Natural killer cell (primary cell): Measurements from ENCODE around the gene PHIP. TPM values are rescaled to one million over a fixed set of nuclear protein-coding genes. Genes with fewer than 3 reads are reported as not detected.

Experiments used
- ATAC-seq, 3 donors: fragments of 150-1000 bp in 2 of 3; fragments of 200-7000 bp in 1 of 3; cut with Tn5 transposase; 1 replicate in 1 of 3; 2 replicates in 2 of 3; pipeline ENCODE4 v1.10.0; 2021; ENCODE audit warnings: mild to moderate bottlenecking in 2 of 3, moderate library complexity in 2 of 3
- DNase-seq, 2 donors: peaks; one replicate each; pipeline versions ENCODE4 v3.0.0 to v3.0.0-alpha.2; 2013 to 2021; ENCODE audit warnings: mixed read lengths in 1 of 2
- H3K27ac ChIP-seq: one replicate; pipeline ENCODE4 v1.5.1; 2013; ENCODE audit warnings: mild to moderate bottlenecking, low read length
- H3K27me3 ChIP-seq: one replicate; pipeline ENCODE4 v1.6.1; 2013; ENCODE audit warnings: low read length; ENCODE audit not compliant: control insufficient read depth, insufficient read depth
- H3K36me3 ChIP-seq: one replicate; pipeline ENCODE4 v1.6.1; 2013; ENCODE audit warnings: low read length; ENCODE audit not compliant: control insufficient read depth, insufficient read depth
- H3K4me1 ChIP-seq: one replicate; pipeline ENCODE4 v1.6.1; 2013; ENCODE audit warnings: low read length; ENCODE audit not compliant: control insufficient read depth, insufficient read depth
- H3K4me3 ChIP-seq: one replicate; pipeline ENCODE4 v1.5.1; 2013; ENCODE audit warnings: low read length
- H3K9me3 ChIP-seq: one replicate; pipeline ENCODE4 v1.6.1; 2013; ENCODE audit warnings: low read length; ENCODE audit not compliant: control insufficient read depth, insufficient read depth
- H3K27ac Mint-ChIP-seq, 2 donors: one replicate each; pipeline ENCODE4 v1.8.0; 2022; ENCODE audit warnings: mild to moderate bottlenecking in 2 of 2, mixed read lengths in 2 of 2, moderate library complexity in 1 of 2
- H3K27me3 Mint-ChIP-seq, 2 donors: one replicate each; pipeline ENCODE4 v1.8.0; 2022; ENCODE audit warnings: low read depth in 2 of 2, mixed read lengths in 2 of 2
- H3K36me3 Mint-ChIP-seq: one replicate; pipeline ENCODE4 v1.8.0; 2022; ENCODE audit warnings: mixed read lengths
- H3K4me1 Mint-ChIP-seq, 2 donors: one replicate each; pipeline ENCODE4 v1.8.0; 2022; ENCODE audit warnings: mixed read lengths in 2 of 2
- H3K4me3 Mint-ChIP-seq: one replicate; pipeline ENCODE4 v1.8.0; 2022; ENCODE audit warnings: mild to moderate bottlenecking, moderate library complexity, mixed read lengths
- H3K9me3 Mint-ChIP-seq, 2 donors: one replicate each; pipeline ENCODE4 v1.8.0; 2022; ENCODE audit warnings: mixed read lengths in 2 of 2
- CTCF ChIP-seq: fragments of 200-600 bp; IDR thresholded peaks from one replicate; pipeline ENCODE4 v1.8.0; 2022; ENCODE audit warnings: antibody characterized with exemption
- WGBS: methylation state at CpG from one replicate; pipeline ENCODE4 v1.1.7; 2013; ENCODE audit warnings: missing lambda C conversion rate; ENCODE audit not compliant: insufficient coverage; 5-methylcytosine and 5-hydroxymethylcytosine counted together
- intact Hi-C: fragments of 100-400 bp; cut with micrococcal nuclease; formaldehyde crosslinking; loops from one replicate; pipeline ENCODE4 v1.14.2; 2022
- total RNA-seq, 4 donors: library from RNA; stranded (reverse); fragments of 120-200 nt in 1 of 4; gene quantifications; one replicate each; pipeline versions ENCODE4 v1.2.3 to v1.2.4, GENCODE V29; 2013 to 2022

PHIP gene
- total RNA-seq: 10 to 100 TPM; 38.5 to 45.6 (median 42.5) TPM
- 71.7 TPM for total RNA-seq (2013)

- H3K9me3 ChIP-seq: no peaks in the 10 kb centered on the region
- Mint-ChIP-seq H3K27ac (peak within 1 kb of the TSS; percentile 93 to 96), H3K36me3 (no peaks in the 10 kb centered on the region), H3K4me3 (peak within 1 kb of the TSS; percentile 95), H3K27me3 (peaks cover 0 to 11% of the 10 kb centered on the region in 2 donors), H3K9me3 (no peaks in the 10 kb centered on the region), H3K4me1 (peaks cover 31 to 36% of the 10 kb centered on the region in 2 donors)
- peak within 1 kb of the TSS; percentile 100 for H3K4me3 ChIP-seq
- H3K27me3 ChIP-seq: peaks cover 6% of the 10 kb centered on the region
- H3K27ac ChIP-seq: peak within 1 kb of the TSS; percentile 99
- intact Hi-C loops: loop anchor here (1.0 to 10.0 kb wide), 2 partner anchors 156 to 926 kb away; partner anchors contain the start of genes HMGN3 and TTK
- no peak for TF ChIP-seq CTCF
- DNase-seq (peak; percentile 88 to 97), ATAC-seq (peak; percentile 78 to 92 (median 82))
- WGBS: under 1% methylated on average over 73 of the region's 73 CpGs
- H3K36me3 ChIP-seq: no peaks in the 10 kb centered on the region
- H3K4me1 ChIP-seq: peaks cover 5% of the 10 kb centered on the region
These were observed at the start of gene PHIP for GRCh38 chr6:79078075-79078969. Gene PHIP (minus strand): TSS chr6:79078254. CDS start chr6:79078068, 186 bp downstream.

GRCh38 chr6:79127660-79128059 lies 49.6 kb upstream of the PHIP start:
- no peak for ATAC-seq

GRCh38 chr6:79119217-79119616 lies 41.2 kb upstream of the PHIP start:
- Histone ChIP-seq H3K27ac (no peak overlapping the region), H3K4me1 (no peaks in the 10 kb centered on the region), H3K4me3 (no peak overlapping the region), H3K36me3 (no peaks in the 10 kb centered on the region), H3K27me3 (no peaks in the 10 kb centered on the region), H3K9me3 (no peaks in the 10 kb centered on the region)
- H3K4me3 Mint-ChIP-seq: no peak overlapping the region
- TF ChIP-seq CTCF: no peak
- peaks cover 14 to 34% of the 10 kb centered on the region in 2 donors for H3K27me3 Mint-ChIP-seq
- intact Hi-C loops: no loop called here
- no peaks in the 10 kb centered on the region for H3K36me3 Mint-ChIP-seq
- no peaks in the 10 kb centered on the region for H3K9me3 Mint-ChIP-seq
- ATAC-seq (no peak), DNase-seq (no peak)
- no peaks in the 10 kb centered on the region for H3K4me1 Mint-ChIP-seq
- WGBS: no CpG with 5 or more reads among the region's 1 CpG
- H3K27ac Mint-ChIP-seq: no peak overlapping the region

More at GRCh38 chr6:79127660-79128059, 49.6 kb upstream of the PHIP start:
- peak in 1 of 2 donors; percentile 2 for DNase-seq
- no peaks in the 10 kb centered on the region for H3K36me3 Mint-ChIP-seq
- no peak overlapping the region for H3K27ac ChIP-seq
- intact Hi-C loops: no loop called here
- no peaks in the 10 kb centered on the region for H3K4me1 ChIP-seq
- H3K27me3 Mint-ChIP-seq: peaks cover 0 to 10% of the 10 kb centered on the region in 2 donors
- H3K27me3 ChIP-seq: no peaks in the 10 kb centered on the region
- H3K36me3 ChIP-seq: no peaks in the 10 kb centered on the region
- no peaks in the 10 kb centered on the region for H3K4me1 Mint-ChIP-seq
- peaks cover 0 to 4% of the 10 kb centered on the region in 2 donors for H3K9me3 Mint-ChIP-seq
- no peak overlapping the region for H3K4me3 ChIP-seq
- H3K27ac Mint-ChIP-seq: no peak overlapping the region
- no peak for TF ChIP-seq CTCF
- no peak overlapping the region for H3K4me3 Mint-ChIP-seq
- H3K9me3 ChIP-seq: no peaks in the 10 kb centered on the region
